Panc1 (cell line): Measurements from ENCODE around the gene ATP5F1E. TPM values are rescaled to one million over a fixed set of nuclear protein-coding genes. Genes with fewer than 3 reads are reported as not detected.

ENCODE experiments used
- ATAC-seq: fragments of 200-7000 bp; cut with Tn5 transposase; 2 replicates; pipeline ENCODE4 v1.9.1; 2020; ENCODE audit warnings: mild to moderate bottlenecking, moderate library complexity
- BruUV-seq: library from RNA; stranded (reverse); fragments of 400-500 nt; replicated peaks from 2 replicates; lab custom pipeline; 2021; lab: Mats Ljungman, UMichigan
- CTCF ChIA-PET: fragments of 300-600 bp; sonication (Branson Sonifier 250); formaldehyde crosslinking; loops from one replicate; lab custom pipeline; 2022; ENCODE audit warnings: antibody characterized with exemption; lab: Charles Lee
- POLR2A ChIA-PET: fragments of 300-600 bp; sonication (Branson Sonifier 250); formaldehyde crosslinking; loops from one replicate; lab custom pipeline; 2022; ENCODE audit warnings: antibody characterized with exemption; lab: Charles Lee
- DNase-seq: peaks from one replicate; pipeline ENCODE4 v3.0.0-alpha.2; 2010; ENCODE audit warnings: low read depth, low spot score
- H3K27ac ChIP-seq: 2 replicates; pipeline ENCODE4 v1.5.1; 2011; ENCODE audit warnings: mild to moderate bottlenecking, low read length, inconsistent platforms
- H3K27me3 ChIP-seq: fragments of 200-500 bp; sonication (Bioruptor generic); 2 replicates; pipeline ENCODE4 v1.6.0; 2014; ENCODE audit warnings: low read length, inconsistent platforms; ENCODE audit not compliant: control insufficient read depth, insufficient read depth
- H3K36me3 ChIP-seq: fragments of 200-500 bp; sonication (Bioruptor generic); 2 replicates; pipeline ENCODE4 v1.5.1; 2014; ENCODE audit warnings: inconsistent platforms, mild to moderate bottlenecking, low read length, moderate library complexity; ENCODE audit not compliant: control insufficient read depth, insufficient read depth
- H3K4me1 ChIP-seq: 2 replicates; pipeline ENCODE4 v1.5.1; 2011; ENCODE audit warnings: inconsistent platforms, mild to moderate bottlenecking, low read length, moderate library complexity; ENCODE audit not compliant: control insufficient read depth, insufficient read depth
- H3K4me3 ChIP-seq, 2 experiments: 2 replicates each; pipeline ENCODE4 v1.5.1; 2011 to 2012; ENCODE audit warnings: low read depth in 2 of 2, low read length in 2 of 2, mild to moderate bottlenecking in 2 of 2, inconsistent platforms in 1 of 2, moderate library complexity in 1 of 2
- H3K9me3 ChIP-seq: fragments of 200-500 bp; sonication (Bioruptor generic); 2 replicates; pipeline ENCODE4 v1.5.1; 2014; ENCODE audit warnings: low read depth, mild to moderate bottlenecking, inconsistent platforms, low read length, moderate library complexity; ENCODE audit not compliant: control insufficient read depth, insufficient read depth
- CTCF ChIP-seq: fragments of 450-650 bp; IDR thresholded peaks from 2 replicates; pipeline ENCODE4 v1.5.1; 2017; ENCODE audit warnings: mild to moderate bottlenecking
- POLR2AphosphoS5 ChIP-seq: IDR thresholded peaks from 2 replicates; pipeline ENCODE4 v1.6.1; 2012; ENCODE audit warnings: mild to moderate bottlenecking, low read depth, low read length, moderate library complexity
- REST ChIP-seq, 2 experiments: IDR thresholded peaks; 2 replicates each; pipeline ENCODE4 v1.6.1; 2011 to 2012; ENCODE audit warnings: low read depth in 2 of 2, control low read depth in 1 of 2, low read length in 1 of 2, mild to moderate bottlenecking in 1 of 2, moderate library complexity in 1 of 2; ENCODE audit not compliant: insufficient read depth in 1 of 2
- SIN3A ChIP-seq: IDR thresholded peaks from 2 replicates; pipeline ENCODE4 v1.6.1; 2012; ENCODE audit warnings: low read depth, mild to moderate bottlenecking, low read length, moderate library complexity, borderline replicate concordance; ENCODE audit not compliant: insufficient read depth
- TCF7L2 ChIP-seq: IDR thresholded peaks from 2 replicates; pipeline ENCODE4 v1.6.1; 2011; ENCODE audit warnings: mild to moderate bottlenecking, low read depth, low read length, inconsistent platforms
- in situ Hi-C: cut with HindIII; loops from 2 replicates; pipeline ENCODE4 v1.10.0; 2016; ENCODE audit warnings: low sequenced_read_pairs, low pct_unique_long_range_greater_than_20kb
- intact Hi-C: fragments of 100-400 bp; cut with micrococcal nuclease; formaldehyde crosslinking; loops from one replicate; pipeline ENCODE4 v1.10.0; 2022; ENCODE audit not compliant: unreplicated experiment
- total RNA-seq: library from RNA; stranded (reverse); gene quantifications from one replicate; pipeline ENCODE4 v1.2.1, GENCODE V29; 2021; ENCODE audit not compliant: unreplicated experiment

The ATP5F1E gene
- total RNA-seq, 1 experiment from 2014 or later: 90.6 TPM

- H3K36me3 ChIP-seq: no peaks in the 10 kb centered on the region
- DNase-seq (no peak), ATAC-seq (no peak)
- no peak overlapping the region for H3K4me3 ChIP-seq
- TF ChIP-seq SIN3A (no peak), CTCF (no peak), TCF7L2 (no peak)
- no TSS peak for BruUV-seq
- H3K27ac ChIP-seq: no peak overlapping the region
- no peaks in the 10 kb centered on the region for H3K9me3 ChIP-seq
- intact Hi-C loops (no loop called here), in situ Hi-C loops (no loop called here)
- H3K4me1 ChIP-seq: no peaks in the 10 kb centered on the region
- ChIA-PET CTCF (no interaction called here), POLR2A (no interaction called here)
- H3K27me3 ChIP-seq: no peaks in the 10 kb centered on the region
These were observed 16.1 kb downstream of the ATP5F1E start for GRCh38 chr20:59015812-59016711.

GRCh38 chr20:59015411-59015810, 16.7 kb downstream of the ATP5F1E start:
- Histone ChIP-seq H3K27me3 (no peaks in the 10 kb centered on the region), H3K27ac (no peak overlapping the region), H3K9me3 (no peaks in the 10 kb centered on the region), H3K36me3 (no peaks in the 10 kb centered on the region), H3K4me1 (peaks cover 3% of the 10 kb centered on the region; the same call in 1 of the 2 replicates), H3K4me3 (no peak overlapping the region)
- ChIA-PET POLR2A (no interaction called here), CTCF (no interaction called here)
- ATAC-seq: no peak
- no peak for DNase-seq
- intact Hi-C loops: no loop called here
- in situ Hi-C loops: no loop called here
- no TSS peak for BruUV-seq
- no peak for TF ChIP-seq SIN3A
- no peak for TF ChIP-seq REST (IDR thresholded peaks at IDR 0.05; ENCODE audit: insufficient read depth in 1 of 2, low read depth in 2 of 2, low read length in 1 of 2)
- TF ChIP-seq CTCF: no peak
- no peak for TF ChIP-seq POLR2AphosphoS5
- no peak for TF ChIP-seq TCF7L2
